ENCODE results near the gene SPIN3.
A peak's percentile ranks its signal among the peaks of the same experiment; 100 is the strongest.
"Not testable (repeated sequence)": the region's sequence is repeated elsewhere in the genome, so short reads cannot be mapped to it uniquely, and the experiment has no call there.

SPIN3 gene

DNA sequence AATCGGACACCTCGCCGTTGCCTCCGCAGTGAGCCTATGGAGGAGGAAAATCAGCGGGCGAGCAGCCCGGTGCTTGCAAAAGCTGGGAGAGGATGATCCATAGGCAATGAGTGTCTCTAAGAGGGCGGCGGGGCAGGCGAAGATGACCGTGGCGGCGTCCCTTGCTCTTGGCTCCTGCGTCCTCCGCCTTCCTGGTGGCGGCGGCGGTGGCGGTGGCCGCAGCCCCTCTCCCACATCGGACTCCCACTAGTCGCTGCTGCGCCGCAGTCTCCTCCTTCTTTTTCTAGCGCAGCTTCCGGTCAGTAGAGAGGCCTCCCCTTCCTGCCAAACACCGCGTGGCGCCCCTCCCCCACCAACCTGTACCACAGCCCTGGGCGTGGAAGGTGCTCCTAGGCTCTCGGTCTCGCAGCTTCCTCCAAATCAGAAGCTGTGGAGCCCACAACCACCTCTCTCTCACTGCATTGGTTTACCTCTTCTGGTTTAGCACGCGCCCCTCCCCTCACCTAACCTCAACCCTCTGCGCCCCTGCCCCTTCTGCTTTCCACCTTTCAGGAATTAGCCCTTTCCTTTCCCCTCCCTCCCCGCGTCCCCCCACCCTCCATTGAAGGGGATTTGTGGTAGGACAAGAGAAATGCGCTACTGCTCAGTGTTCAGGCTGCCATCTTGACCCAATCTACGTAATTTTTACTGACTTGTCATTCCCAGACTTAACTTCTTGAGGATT lies at the start of gene SPIN3:
TSS of gene SPIN3 (minus strand) at position 271 of the 724 bp plus-strand sequence. CDS start 594 bp downstream, outside the sequence.
- peak; percentile 79 for DNase-seq

GRCh38 chrX:57044245-57044644 lies 48.9 kb upstream of the SPIN3 start:
- no peak for DNase-seq

DNA sequence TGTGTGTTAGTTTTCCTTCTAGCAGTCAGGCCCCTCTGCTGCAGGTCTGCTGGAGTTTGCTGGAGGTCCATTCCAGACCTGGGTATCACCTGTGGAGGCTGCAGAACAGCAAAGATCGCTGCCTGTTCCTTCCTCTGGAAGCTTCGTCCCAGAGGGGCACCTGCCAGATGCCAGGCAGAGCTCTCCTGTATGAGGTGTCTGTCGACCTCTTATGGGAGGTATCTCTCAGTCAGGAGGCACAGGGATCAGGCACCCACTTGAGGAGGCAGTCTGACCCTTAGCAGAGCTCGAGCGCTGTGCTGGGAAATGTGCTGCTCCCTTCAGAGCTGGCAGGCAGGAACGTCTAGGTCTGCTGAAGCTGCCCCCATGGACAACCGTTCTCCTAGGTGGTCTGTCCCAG lies 41.9 kb upstream of the SPIN3 start:
- DNase-seq: not testable (repeated sequence)

GRCh38 chrX:56994375-56995270 lies 718 bp downstream of the SPIN3 start:
- no peak for DNase-seq

DNA sequence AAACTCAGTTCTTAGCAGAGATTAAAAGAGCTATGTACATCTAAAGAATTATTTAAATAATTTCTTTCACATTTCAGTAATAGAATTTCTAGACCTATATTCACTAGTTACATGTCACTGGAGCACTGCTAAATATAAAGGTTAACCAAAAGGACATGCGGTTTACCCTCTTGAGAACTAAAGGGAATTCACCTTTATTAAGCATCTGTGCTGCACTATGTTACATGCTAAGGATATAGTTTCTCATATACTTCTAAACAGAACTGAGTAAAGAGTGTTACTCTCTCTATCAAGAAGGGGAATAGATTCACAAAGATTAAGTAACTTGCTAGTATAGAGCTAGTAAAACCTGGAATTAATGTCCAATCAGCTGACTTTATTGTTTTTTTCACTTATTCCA lies 7.6 kb downstream of the SPIN3 start:
- no peak for DNase-seq

DNA sequence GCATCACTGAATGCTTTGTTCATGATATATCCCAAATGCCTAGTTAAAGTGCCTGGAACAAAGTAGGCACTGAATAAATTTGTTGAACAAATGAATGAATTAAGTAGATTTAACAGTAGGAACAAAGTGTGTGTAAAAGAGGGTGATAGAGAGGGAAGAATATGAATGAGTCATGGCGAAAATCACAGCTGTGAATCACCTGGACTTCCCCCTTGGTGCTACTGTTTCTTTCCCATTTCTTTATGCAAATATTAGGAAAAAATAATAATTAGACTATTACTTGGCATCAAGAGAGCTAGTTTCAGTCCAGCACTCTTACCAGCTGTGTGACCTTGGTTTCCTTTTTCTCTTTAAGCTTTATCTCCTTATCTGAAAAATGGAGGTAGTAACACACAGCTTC lies 9.2 kb downstream of the SPIN3 start:
- DNase-seq: no peak

DNA sequence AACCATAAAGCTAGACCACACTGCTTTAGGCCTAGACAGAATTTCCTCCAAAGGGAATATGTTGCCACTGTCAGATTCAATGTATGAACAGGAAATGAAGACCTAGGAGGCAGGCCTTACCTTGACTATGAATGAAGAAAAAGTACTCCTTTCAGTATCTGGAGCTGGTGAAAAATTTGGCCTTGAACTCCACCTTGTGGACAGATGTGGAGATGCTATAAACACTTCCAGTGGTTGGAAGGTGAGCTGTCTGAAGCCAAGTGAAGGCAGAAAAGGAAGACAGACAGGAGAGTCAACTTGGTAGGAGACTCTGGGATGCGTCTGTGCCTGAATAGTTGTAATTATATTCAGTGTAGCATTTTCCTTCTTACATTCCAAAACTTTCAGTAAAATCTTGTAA lies 17.2 kb downstream of the SPIN3 start:
- peak; percentile 11 for DNase-seq

DNA sequence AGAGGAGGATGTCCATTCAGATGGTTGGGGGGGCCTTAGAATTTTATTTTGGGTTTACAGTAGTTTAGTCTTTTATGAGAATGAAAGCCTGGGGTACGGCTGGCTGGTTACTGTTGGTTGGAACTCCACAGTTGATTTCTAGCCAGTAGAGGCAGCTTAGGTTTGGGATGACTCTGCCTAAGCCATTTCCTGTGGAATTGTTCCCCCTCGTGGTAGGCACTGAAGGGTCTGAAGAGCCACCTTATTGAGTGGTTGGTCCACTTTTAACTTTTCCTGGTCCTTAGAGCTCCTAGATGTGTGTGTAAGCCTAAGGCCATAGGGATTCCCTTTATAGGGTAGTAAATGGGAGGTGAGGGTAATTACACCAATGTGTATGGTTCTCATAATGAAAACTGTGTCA lies 19.7 kb downstream of the SPIN3 start:
- DNase-seq: no peak

GRCh38 chrX:56974408-56974807 lies 20.9 kb downstream of the SPIN3 start:
- DNase-seq: no peak

GRCh38 chrX:56969559-56969958 lies 25.8 kb downstream of the SPIN3 start:
- DNase-seq: no peak

DNA sequence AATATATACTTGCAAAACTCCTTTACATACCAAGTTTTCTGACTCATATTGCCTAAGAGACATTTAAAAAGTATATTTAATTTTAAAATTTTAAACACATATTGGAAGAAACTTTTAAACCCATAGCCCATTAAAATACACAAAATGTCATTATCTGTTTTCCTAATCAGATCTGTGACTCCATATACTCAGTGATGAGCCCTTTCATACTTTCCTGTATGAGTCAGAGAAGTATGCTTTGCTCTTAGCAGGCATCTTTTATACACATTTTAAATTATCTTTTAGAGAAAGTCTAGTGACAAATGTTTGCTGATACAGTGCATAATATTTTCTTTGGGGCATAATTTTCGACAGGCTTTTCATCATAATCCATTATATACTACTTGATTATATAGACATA lies 26.4 kb downstream of the SPIN3 start:
- no peak for DNase-seq

GRCh38 chrX:56963377-56963776 lies 32.0 kb downstream of the SPIN3 start:
- DNase-seq: no peak

GRCh38 chrX:56947699-56948098 lies 47.6 kb downstream of the SPIN3 start:
- DNase-seq: no peak

DNA sequence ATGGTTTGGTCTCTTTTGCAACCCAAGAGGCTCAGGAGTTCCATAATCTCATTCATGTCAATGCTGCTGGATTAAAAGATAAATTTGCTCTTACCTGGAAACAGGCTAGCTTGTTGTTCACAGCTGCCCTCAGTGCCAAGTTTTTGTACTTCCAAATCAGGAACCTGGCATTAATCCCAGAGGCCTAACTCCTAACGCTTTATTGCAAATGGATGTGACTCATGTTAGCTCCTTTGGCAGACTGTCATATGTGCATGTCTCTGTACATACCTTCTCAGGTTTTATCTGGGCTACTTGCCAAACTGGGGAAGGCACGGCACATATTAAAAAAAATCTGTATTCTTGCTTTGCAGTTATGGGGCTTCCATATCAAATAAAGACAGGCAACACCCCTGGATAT lies 49.1 kb downstream of the SPIN3 start:
- not testable (repeated sequence) for DNase-seq

GRCh38 chrX:56945226-56945625 lies 50.1 kb downstream of the SPIN3 start:
- not testable (repeated sequence) for DNase-seq

GRCh38 chrX:56943264-56943663 lies 52.1 kb downstream of the SPIN3 start:
- DNase-seq: no peak

Data from NCI-H526 treated with DMSO at 0.1 percent for 48 hours (cell line).